GM12891 (cell line): ENCODE results near the gene MYL7.

Source experiments
- PAX5 ChIP-seq: IDR thresholded peaks from 2 replicates; pipeline ENCODE4 v1.6.1; 2011; ENCODE audit warnings: low read length, moderate library complexity, mild to moderate bottlenecking; ENCODE audit not compliant: insufficient read depth, severe bottlenecking
- POLR2A ChIP-seq: IDR thresholded peaks from 2 replicates; pipeline ENCODE4 v1.6.1; 2011; ENCODE audit warnings: low read depth, low read length, control low read depth
- POLR2AphosphoS5 ChIP-seq: IDR thresholded peaks from 2 replicates; pipeline ENCODE4 v1.6.1; 2011; ENCODE audit warnings: low read depth, low read length, control low read depth
- SPI1 ChIP-seq: IDR thresholded peaks from 2 replicates; pipeline ENCODE4 v1.6.1; 2011; ENCODE audit warnings: low read depth, low read length, control low read depth

DNA sequence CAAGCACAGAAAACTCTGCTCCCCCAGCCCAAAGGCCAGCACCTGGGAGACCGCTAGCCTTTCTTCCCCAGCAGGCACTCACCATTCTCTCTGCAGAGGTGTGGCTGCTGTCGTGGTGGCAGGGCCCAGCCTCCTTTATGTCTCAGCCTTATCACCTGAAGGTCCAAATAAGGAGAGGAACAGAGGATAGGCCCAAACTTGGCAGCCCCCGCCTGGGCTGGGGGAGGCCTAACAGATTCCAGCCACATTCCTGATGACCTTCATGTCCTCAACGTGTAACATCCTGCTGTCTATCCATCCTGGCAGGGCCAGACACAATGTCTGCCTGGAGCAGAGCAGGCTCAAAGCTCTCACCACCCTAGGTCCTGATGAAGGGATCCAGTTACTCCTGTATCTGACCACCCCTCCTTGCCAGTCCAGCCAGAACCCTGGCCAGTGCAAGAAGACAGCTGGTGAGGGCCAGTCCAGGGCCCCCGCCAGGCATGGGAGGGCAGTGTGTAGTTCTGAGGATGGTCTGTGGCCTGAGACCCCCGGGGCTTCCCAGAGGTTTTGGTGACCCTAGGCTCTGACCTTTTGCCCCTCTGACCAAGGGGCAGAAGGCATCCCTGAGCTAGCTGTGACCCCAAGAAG is at the start of gene MYL7:
- TF ChIP-seq SPI1 (no peak), POLR2A (no peak), POLR2AphosphoS5 (no peak), PAX5 (no peak)
